ENCODE data around the gene CTNNA3. TPM values are rescaled to one million over a fixed set of nuclear protein-coding genes. Genes with fewer than 3 reads are reported as not detected.

CTNNA3 gene
- total RNA-seq, 2 donors from 2014 or later, result not detected

GRCh38 chr10:66958466-66958865 is 737.5 kb downstream of the CTNNA3 start:
- ATAC-seq (no peak), DNase-seq (ENCODE audit: low spot score) (no peak)
- H3K4me3 Mint-ChIP-seq, result no peak overlapping the region
- no peaks in the 10 kb centered on the region for H3K27me3 Mint-ChIP-seq
- no peaks in the 10 kb centered on the region for H3K4me1 Mint-ChIP-seq (ENCODE audit: low read depth in 2 of 2)
- H3K27ac Mint-ChIP-seq, result no peak overlapping the region
- H3K36me3 Mint-ChIP-seq, result no peaks in the 10 kb centered on the region
- peaks cover 2% of the 10 kb centered on the region for H3K9me3 Mint-ChIP-seq

DNA sequence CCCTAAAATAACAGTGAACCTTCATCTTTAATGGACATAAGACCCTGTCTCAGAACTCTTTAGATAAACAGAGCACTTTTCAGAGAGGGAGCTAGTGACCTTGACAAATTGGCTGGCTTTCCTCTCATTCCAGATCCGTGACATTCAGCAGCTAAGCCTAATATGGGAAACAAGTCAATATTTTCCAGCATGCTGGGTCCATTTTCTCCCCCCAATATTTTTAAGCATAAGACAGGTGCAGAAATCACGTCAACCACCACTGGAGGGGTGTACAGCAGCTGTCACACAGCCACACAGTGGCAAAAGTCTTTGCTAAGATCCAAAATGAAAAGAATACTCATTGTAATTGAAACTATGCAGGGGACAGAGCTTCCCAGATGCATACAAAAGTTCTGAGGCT is 744.1 kb downstream of the CTNNA3 start:
- ATAC-seq, result no peak
- Mint-ChIP-seq H3K9me3 (peaks cover 4% of the 10 kb centered on the region), H3K36me3 (no peaks in the 10 kb centered on the region), H3K4me3 (no peak overlapping the region), H3K27ac (no peak overlapping the region), H3K4me1 (ENCODE audit: low read depth in 2 of 2) (no peaks in the 10 kb centered on the region), H3K27me3 (no peaks in the 10 kb centered on the region)
- no peak for DNase-seq (ENCODE audit: low spot score)

- no peak for ATAC-seq
Observed at GRCh38 chr10:66943590-66943989, 752.4 kb downstream of the CTNNA3 start.

GRCh38 chr10:66942407-66942806 is 753.6 kb downstream of the CTNNA3 start:
- DNase-seq (ENCODE audit: low spot score), result no peak
- Mint-ChIP-seq H3K4me3 (no peak overlapping the region), H3K36me3 (no peaks in the 10 kb centered on the region), H3K4me1 (ENCODE audit: low read depth in 2 of 2) (no peaks in the 10 kb centered on the region), H3K9me3 (peaks cover 6% of the 10 kb centered on the region), H3K27ac (no peak overlapping the region), H3K27me3 (no peaks in the 10 kb centered on the region)
- no peak for ATAC-seq

More at GRCh38 chr10:66943590-66943989, 752.4 kb downstream of the CTNNA3 start:
- Mint-ChIP-seq H3K27me3 (no peaks in the 10 kb centered on the region), H3K27ac (no peak overlapping the region), H3K4me3 (no peak overlapping the region), H3K9me3 (peaks cover 10% of the 10 kb centered on the region), H3K4me1 (ENCODE audit: low read depth in 2 of 2) (no peaks in the 10 kb centered on the region), H3K36me3 (no peaks in the 10 kb centered on the region)
- DNase-seq (ENCODE audit: low spot score), result no peak

- Mint-ChIP-seq H3K4me3 (no peak overlapping the region), H3K27me3 (no peaks in the 10 kb centered on the region), H3K27ac (no peak overlapping the region), H3K4me1 (ENCODE audit: low read depth in 2 of 2) (no peaks in the 10 kb centered on the region), H3K9me3 (peaks cover 6% of the 10 kb centered on the region), H3K36me3 (no peaks in the 10 kb centered on the region)
- DNase-seq (ENCODE audit: low spot score), result no peak
- ATAC-seq, result no peak
Observed at GRCh38 chr10:66941491-66941890, 754.5 kb downstream of the CTNNA3 start.

- ATAC-seq, result no peak
- H3K36me3 Mint-ChIP-seq, result no peaks in the 10 kb centered on the region
- H3K27me3 Mint-ChIP-seq, result no peaks in the 10 kb centered on the region
- no peak overlapping the region for H3K27ac Mint-ChIP-seq
- no peak overlapping the region for H3K4me3 Mint-ChIP-seq
- DNase-seq (ENCODE audit: low spot score), result no peak
- no peaks in the 10 kb centered on the region for H3K4me1 Mint-ChIP-seq (ENCODE audit: low read depth in 2 of 2)
- peaks cover 6% of the 10 kb centered on the region for H3K9me3 Mint-ChIP-seq
Observed at GRCh38 chr10:66940965-66941364, 755.0 kb downstream of the CTNNA3 start.

- Mint-ChIP-seq H3K9me3 (no peaks in the 10 kb centered on the region), H3K36me3 (no peaks in the 10 kb centered on the region), H3K4me1 (ENCODE audit: low read depth in 2 of 2) (no peaks in the 10 kb centered on the region), H3K4me3 (no peak overlapping the region), H3K27ac (no peak overlapping the region), H3K27me3 (no peaks in the 10 kb centered on the region)
- no peak for DNase-seq (ENCODE audit: low spot score)
- no peak for ATAC-seq
Observed at GRCh38 chr10:66934711-66935110, 761.3 kb downstream of the CTNNA3 start.

GRCh38 chr10:66931949-66932343 is 764.0 kb downstream of the CTNNA3 start:
- ATAC-seq (no peak), DNase-seq (ENCODE audit: low spot score) (no peak)
- Mint-ChIP-seq H3K4me1 (ENCODE audit: low read depth in 2 of 2) (no peaks in the 10 kb centered on the region), H3K27ac (no peak overlapping the region), H3K4me3 (no peak overlapping the region), H3K27me3 (peaks cover 8 to 10% of the 10 kb centered on the region in 2 donors), H3K36me3 (no peaks in the 10 kb centered on the region), H3K9me3 (no peaks in the 10 kb centered on the region)

DNA sequence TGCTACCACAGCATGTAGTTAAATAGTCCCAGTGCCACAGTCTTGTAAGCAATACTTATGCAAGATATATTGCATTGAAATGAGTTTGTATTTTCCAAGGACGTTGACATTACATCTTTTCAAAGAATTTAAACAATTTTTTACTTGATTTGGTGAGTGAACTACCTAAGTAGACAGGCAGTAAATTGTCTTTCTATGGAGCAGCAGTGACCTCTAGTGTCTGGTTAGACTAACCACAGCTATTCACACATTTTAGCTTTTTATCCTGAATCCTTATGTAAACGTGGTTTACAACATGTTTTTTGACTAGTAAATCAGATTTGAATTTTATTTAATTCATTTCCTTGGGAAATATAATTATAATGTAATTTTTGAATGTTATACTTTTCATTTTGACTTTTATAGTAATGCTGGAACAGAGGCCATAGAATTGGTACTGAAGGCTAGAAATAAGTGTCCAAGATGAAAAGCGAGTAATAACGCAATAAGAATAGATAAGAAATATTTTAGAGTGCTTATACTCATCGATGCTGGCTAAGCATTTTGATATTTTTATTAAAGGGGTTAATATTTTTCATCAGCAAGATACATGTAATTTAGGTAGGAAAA is 764.6 kb downstream of the CTNNA3 start:
- no peak overlapping the region for H3K4me3 Mint-ChIP-seq
- ATAC-seq, result no peak
- peaks cover 8 to 10% of the 10 kb centered on the region in 2 donors for H3K27me3 Mint-ChIP-seq
- no peak for DNase-seq (ENCODE audit: low spot score)
- H3K9me3 Mint-ChIP-seq, result no peaks in the 10 kb centered on the region
- H3K27ac Mint-ChIP-seq, result no peak overlapping the region
- H3K36me3 Mint-ChIP-seq, result no peaks in the 10 kb centered on the region
- no peaks in the 10 kb centered on the region for H3K4me1 Mint-ChIP-seq (ENCODE audit: low read depth in 2 of 2)

DNA sequence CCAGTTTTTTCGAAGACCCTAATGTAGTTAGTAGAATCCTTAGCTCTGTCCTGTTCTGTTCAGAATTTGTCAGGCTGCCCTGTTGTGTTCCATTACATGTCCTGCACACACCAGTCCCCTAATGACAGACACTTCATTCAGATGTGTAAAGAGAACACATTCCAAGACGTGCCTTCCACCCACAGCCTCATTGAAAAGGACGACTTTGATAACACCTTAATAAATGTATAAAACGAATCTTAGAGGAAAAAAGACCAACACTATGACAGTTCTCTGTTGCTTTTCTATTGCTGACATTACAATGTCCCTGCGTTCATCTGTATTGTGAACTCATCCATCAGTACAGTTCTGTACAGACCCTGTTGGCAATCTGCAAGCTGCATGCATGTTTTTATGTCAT is 766.6 kb downstream of the CTNNA3 start:
- Mint-ChIP-seq H3K27me3 (peaks cover 8 to 10% of the 10 kb centered on the region in 2 donors), H3K27ac (no peak overlapping the region), H3K36me3 (no peaks in the 10 kb centered on the region), H3K4me3 (no peak overlapping the region), H3K4me1 (ENCODE audit: low read depth in 2 of 2) (no peaks in the 10 kb centered on the region), H3K9me3 (no peaks in the 10 kb centered on the region)
- DNase-seq (ENCODE audit: low spot score), result no peak
- ATAC-seq, result no peak

DNA sequence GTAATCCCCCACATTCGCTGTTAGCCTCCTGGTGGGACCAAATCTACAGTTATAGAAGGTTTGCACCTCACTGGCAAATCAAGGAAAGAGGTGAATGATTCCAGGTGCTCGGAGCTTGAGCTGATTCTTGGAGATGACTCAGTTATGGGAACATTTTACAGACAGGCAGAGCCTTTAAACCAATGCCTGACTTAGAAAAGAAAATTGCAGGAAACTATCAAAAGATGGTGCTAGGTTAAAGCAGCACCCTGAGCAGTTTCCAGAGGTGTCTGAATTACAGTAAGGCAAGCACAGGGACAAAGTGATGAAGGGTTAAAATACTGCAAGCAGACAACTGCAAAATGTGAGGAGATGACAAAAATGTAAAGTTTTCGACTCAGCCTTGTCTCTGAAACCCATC is 767.2 kb downstream of the CTNNA3 start:
- no peaks in the 10 kb centered on the region for H3K36me3 Mint-ChIP-seq
- H3K27ac Mint-ChIP-seq, result no peak overlapping the region
- H3K9me3 Mint-ChIP-seq, result no peaks in the 10 kb centered on the region
- H3K4me3 Mint-ChIP-seq, result no peak overlapping the region
- no peak for DNase-seq (ENCODE audit: low spot score)
- H3K4me1 Mint-ChIP-seq (ENCODE audit: low read depth in 2 of 2), result no peaks in the 10 kb centered on the region
- H3K27me3 Mint-ChIP-seq, result peaks cover 8 to 10% of the 10 kb centered on the region in 2 donors
- ATAC-seq, result no peak

DNA sequence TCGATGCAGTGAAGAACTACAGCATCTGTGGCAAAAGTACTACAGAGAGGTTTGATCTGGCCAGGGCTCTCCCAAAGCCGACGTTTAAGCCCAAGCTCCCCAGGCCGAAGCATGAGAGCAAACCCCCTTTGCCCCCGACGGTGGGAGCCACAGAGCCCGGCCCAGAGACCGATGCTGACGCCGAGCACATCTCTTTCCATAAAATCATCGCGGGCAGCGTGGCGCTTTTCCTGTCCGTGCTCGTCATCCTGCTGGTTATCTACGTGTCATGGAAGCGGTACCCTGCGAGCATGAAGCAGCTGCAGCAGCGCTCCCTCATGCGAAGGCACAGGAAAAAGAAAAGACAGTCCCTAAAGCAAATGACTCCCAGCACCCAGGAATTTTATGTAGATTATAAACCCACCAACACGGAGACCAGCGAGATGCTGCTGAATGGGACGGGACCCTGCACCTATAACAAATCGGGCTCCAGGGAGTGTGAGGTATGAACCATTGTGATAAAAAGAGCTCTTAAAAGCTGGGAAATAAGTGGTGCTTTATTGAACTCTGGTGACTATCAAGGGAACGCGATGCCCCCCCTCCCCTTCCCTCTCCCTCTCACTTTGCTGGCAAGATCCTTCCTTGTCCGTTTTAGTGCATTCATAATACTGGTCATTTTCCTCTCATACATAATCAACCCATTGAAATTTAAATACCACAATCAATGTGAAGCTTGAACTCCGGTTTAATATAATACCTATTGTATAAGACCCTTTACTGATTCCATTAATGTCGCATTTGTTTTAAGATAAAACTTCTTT is 767.8 kb downstream of the CTNNA3 start:
- Mint-ChIP-seq H3K36me3 (no peaks in the 10 kb centered on the region), H3K27ac (no peak overlapping the region), H3K9me3 (no peaks in the 10 kb centered on the region), H3K27me3 (peaks cover 8 to 10% of the 10 kb centered on the region in 2 donors), H3K4me1 (ENCODE audit: low read depth in 2 of 2) (no peaks in the 10 kb centered on the region), H3K4me3 (no peak overlapping the region)
- no peak for DNase-seq (ENCODE audit: low spot score)
- ATAC-seq, result no peak

DNA sequence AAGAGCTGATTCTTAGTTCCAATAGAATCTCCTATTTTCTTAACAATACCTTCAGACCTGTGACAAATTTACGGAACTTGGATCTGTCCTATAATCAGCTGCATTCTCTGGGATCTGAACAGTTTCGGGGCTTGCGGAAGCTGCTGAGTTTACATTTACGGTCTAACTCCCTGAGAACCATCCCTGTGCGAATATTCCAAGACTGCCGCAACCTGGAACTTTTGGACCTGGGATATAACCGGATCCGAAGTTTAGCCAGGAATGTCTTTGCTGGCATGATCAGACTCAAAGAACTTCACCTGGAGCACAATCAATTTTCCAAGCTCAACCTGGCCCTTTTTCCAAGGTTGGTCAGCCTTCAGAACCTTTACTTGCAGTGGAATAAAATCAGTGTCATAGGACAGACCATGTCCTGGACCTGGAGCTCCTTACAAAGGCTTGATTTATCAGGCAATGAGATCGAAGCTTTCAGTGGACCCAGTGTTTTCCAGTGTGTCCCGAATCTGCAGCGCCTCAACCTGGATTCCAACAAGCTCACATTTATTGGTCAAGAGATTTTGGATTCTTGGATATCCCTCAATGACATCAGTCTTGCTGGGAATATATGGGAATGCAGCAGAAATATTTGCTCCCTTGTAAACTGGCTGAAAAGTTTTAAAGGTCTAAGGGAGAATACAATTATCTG is 768.6 kb downstream of the CTNNA3 start:
- no peaks in the 10 kb centered on the region for H3K4me1 Mint-ChIP-seq (ENCODE audit: low read depth in 2 of 2)
- no peak for DNase-seq (ENCODE audit: low spot score)
- H3K9me3 Mint-ChIP-seq, result no peaks in the 10 kb centered on the region
- H3K36me3 Mint-ChIP-seq, result no peaks in the 10 kb centered on the region
- H3K4me3 Mint-ChIP-seq, result no peak overlapping the region
- no peak overlapping the region for H3K27ac Mint-ChIP-seq
- ATAC-seq, result no peak
- H3K27me3 Mint-ChIP-seq, result peaks cover 8 to 10% of the 10 kb centered on the region in 2 donors

GRCh38 chr10:66926841-66927240 is 769.2 kb downstream of the CTNNA3 start:
- DNase-seq (ENCODE audit: low spot score) (no peak), ATAC-seq (no peak)
- Mint-ChIP-seq H3K4me1 (ENCODE audit: low read depth in 2 of 2) (no peaks in the 10 kb centered on the region), H3K27me3 (peaks cover 8 to 10% of the 10 kb centered on the region in 2 donors), H3K4me3 (no peak overlapping the region), H3K27ac (no peak overlapping the region), H3K9me3 (no peaks in the 10 kb centered on the region), H3K36me3 (no peaks in the 10 kb centered on the region)

Measured in natural killer cell treated with Interleukin-12 subunit alpha and Interleukin-12 subunit beta and Interleukin-15 and Interleukin-18, amount 100 ng/mL, for 72 hours (primary cell).